Prostate gland (tissue), 2 donors: ENCODE measurements around the gene USP22. TPM values are rescaled to one million over a fixed set of nuclear protein-coding genes. Genes with fewer than 3 reads are reported as not detected.
A peak's percentile ranks its signal among the peaks of the same experiment; 100 is the strongest.

Experiments used
- DNase-seq: peaks from one replicate; pipeline ENCODE4 v3.0.0-alpha.2; 2019; ENCODE audit warnings: low spot score
- H3K27ac ChIP-seq, 2 donors: fragments of 200-600 bp; sonication (generic); 2 replicates each; pipeline ENCODE4 v1.5.1; 2017 to 2019
- H3K27me3 ChIP-seq: fragments of 200-600 bp; sonication (generic); replicated peaks from 2 replicates; pipeline ENCODE4 v1.5.1; 2019; ENCODE audit not compliant: insufficient read depth
- H3K36me3 ChIP-seq, 2 donors: fragments of 200-600 bp; sonication (generic); 1 replicate in 1 of 2; 2 replicates in 1 of 2; pipeline versions ENCODE4 v1.5.1 to v1.8.1; 2017 to 2019
- H3K4me1 ChIP-seq: fragments of 200-600 bp; sonication (generic); replicated peaks from 2 replicates; pipeline ENCODE4 v1.5.1; 2019
- H3K4me3 ChIP-seq, 2 donors: fragments of 200-600 bp; sonication (generic); 2 replicates each; pipeline ENCODE4 v1.5.1; 2017 to 2019
- H3K9me3 ChIP-seq: fragments of 200-600 bp; sonication (generic); 2 replicates; pipeline ENCODE4 v1.5.1; 2017
- POLR2A ChIP-seq: fragments of 450-650 bp; IDR thresholded peaks from one replicate; pipeline ENCODE4 v1.6.1; 2016; ENCODE audit warnings: antibody characterized with exemption, mild to moderate bottlenecking
- POLR2AphosphoS5 ChIP-seq: sonication (generic); formaldehyde crosslinking; IDR thresholded peaks from one replicate; pipeline ENCODE4 v1.6.1; 2017; ENCODE audit warnings: antibody characterized with exemption
- WGBS: methylation state at CpG from one replicate; pipeline ENCODE4 v1.1.5; 2018; 5-methylcytosine and 5-hydroxymethylcytosine counted together
- intact Hi-C: fragments of 100-400 bp; cut with DNase I; formaldehyde crosslinking; loops from one replicate; pipeline ENCODE4 v1.14.2; 2022
- total RNA-seq, 2 donors: library from RNA; depleted of rRNA; stranded (reverse); fragments of >200 nt; gene quantifications; one replicate each; pipeline ENCODE4 v1.1.0, GENCODE V29; 2016
- TF ChIP-seq, protein P1 (sequence below), 4 experiments: fragments of 200-600 bp in 2 of 4; fragments of 450-650 bp in 2 of 4; sonication (generic) in 2 of 4; IDR thresholded peaks; 1 replicate in 3 of 4; 2 replicates in 1 of 4; pipeline ENCODE4 v1.5.1; 2016 to 2019; ENCODE audit warnings: antibody characterized with exemption in 4 of 4, mild to moderate bottlenecking in 2 of 4, moderate library complexity in 2 of 4

USP22 gene
- total RNA-seq, 2 donors from 2014 or later = 133 to 242 TPM

DNA sequence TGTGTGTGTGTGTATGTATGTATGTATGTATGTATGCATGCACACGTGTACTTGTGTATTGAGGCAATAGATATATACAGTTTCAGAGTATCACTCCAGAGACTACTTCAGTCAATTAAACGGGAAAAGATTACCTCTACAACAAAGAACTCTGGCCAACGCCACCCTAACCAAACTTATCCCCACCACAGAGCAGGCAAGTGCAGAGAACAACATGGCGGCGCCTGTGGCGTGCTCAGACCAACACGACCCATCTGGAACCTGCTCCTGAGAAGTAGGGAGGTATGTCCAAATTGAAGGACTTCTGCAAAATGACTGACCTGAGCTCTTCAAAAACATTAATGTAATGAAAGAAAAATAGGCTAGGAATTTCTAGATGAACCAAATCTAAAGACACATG lies 12.4 kb downstream of the USP22 start:
- DNase-seq = no peak
- peaks cover 4% of the 10 kb centered on the region for H3K4me1 ChIP-seq
- TF ChIP-seq POLR2AphosphoS5 (no peak), POLR2A (no peak)
- TF ChIP-seq, protein P1, sequence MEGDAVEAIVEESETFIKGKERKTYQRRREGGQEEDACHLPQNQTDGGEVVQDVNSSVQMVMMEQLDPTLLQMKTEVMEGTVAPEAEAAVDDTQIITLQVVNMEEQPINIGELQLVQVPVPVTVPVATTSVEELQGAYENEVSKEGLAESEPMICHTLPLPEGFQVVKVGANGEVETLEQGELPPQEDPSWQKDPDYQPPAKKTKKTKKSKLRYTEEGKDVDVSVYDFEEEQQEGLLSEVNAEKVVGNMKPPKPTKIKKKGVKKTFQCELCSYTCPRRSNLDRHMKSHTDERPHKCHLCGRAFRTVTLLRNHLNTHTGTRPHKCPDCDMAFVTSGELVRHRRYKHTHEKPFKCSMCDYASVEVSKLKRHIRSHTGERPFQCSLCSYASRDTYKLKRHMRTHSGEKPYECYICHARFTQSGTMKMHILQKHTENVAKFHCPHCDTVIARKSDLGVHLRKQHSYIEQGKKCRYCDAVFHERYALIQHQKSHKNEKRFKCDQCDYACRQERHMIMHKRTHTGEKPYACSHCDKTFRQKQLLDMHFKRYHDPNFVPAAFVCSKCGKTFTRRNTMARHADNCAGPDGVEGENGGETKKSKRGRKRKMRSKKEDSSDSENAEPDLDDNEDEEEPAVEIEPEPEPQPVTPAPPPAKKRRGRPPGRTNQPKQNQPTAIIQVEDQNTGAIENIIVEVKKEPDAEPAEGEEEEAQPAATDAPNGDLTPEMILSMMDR (IDR thresholded peaks at IDR 0.05) = no peak
- H3K36me3 ChIP-seq = no peaks in the 10 kb centered on the region
- no peak overlapping the region for H3K4me3 ChIP-seq
- H3K9me3 ChIP-seq = no peaks in the 10 kb centered on the region
- intact Hi-C loops = no loop called here
- H3K27ac ChIP-seq = no peak overlapping the region
- 69% methylated on average over 7 of the region's 7 CpGs for WGBS
- H3K27me3 ChIP-seq = no peaks in the 10 kb centered on the region

DNA sequence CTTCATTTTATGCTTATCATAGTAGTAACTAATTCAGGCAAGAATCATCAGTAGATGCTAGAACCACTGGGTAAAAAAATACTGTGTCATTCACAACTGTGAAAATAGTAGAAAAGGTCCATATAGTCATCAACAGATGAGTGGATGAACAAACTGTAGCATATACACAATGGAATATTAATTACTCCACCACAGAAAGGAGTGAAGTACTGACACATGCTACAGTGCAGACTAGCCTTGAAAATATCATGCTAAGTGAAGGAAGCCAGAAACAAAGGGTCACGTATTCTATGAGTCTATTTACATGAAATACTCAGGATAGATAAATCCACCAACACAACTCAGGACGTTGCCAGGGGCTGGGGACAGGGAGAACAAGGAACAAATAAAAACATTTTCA lies 13.3 kb downstream of the USP22 start:
- 20% methylated on average over 2 of the region's 2 CpGs for WGBS
- no peak for DNase-seq
- H3K4me1 ChIP-seq = peaks cover 4% of the 10 kb centered on the region
- TF ChIP-seq POLR2A = no peak
- no peak for TF ChIP-seq POLR2AphosphoS5
- TF ChIP-seq, protein P1 (IDR thresholded peaks at IDR 0.05) = no peak
- no peaks in the 10 kb centered on the region for H3K9me3 ChIP-seq
- intact Hi-C loops = no loop called here
- no peaks in the 10 kb centered on the region for H3K27me3 ChIP-seq
- no peaks in the 10 kb centered on the region for H3K36me3 ChIP-seq
- no peak overlapping the region for H3K4me3 ChIP-seq
- H3K27ac ChIP-seq = no peak overlapping the region

DNA sequence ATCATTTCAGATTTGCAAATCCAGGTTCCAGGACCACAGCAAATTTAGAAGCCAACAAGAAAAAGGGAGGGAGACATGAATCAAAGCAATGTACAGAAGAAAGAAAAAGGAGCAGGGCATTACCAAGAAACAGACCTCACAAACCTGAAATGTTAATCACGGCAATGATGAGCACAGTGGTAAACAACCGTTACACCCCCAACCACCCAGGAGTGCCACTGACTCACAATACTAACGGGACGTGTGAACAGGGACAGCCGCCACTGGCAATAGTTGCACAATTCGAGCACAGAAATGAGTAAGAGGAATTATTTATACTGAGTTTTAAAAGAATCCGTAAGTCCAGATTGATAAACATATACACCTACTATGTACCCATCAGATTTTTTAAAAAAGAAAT lies 13.8 kb downstream of the USP22 start:
- 29% methylated on average over 7 of the region's 7 CpGs for WGBS
- Histone ChIP-seq H3K4me1 (peaks cover 3% of the 10 kb centered on the region), H3K4me3 (no peak overlapping the region), H3K9me3 (no peaks in the 10 kb centered on the region), H3K27me3 (no peaks in the 10 kb centered on the region), H3K36me3 (no peaks in the 10 kb centered on the region), H3K27ac (peak overlapping the region in 1 of 2 donors; percentile 9)
- intact Hi-C loops = no loop called here
- TF ChIP-seq, protein P1 (IDR thresholded peaks at IDR 0.05) = no peak
- TF ChIP-seq POLR2AphosphoS5 (no peak), POLR2A (no peak)
- DNase-seq = no peak

DNA sequence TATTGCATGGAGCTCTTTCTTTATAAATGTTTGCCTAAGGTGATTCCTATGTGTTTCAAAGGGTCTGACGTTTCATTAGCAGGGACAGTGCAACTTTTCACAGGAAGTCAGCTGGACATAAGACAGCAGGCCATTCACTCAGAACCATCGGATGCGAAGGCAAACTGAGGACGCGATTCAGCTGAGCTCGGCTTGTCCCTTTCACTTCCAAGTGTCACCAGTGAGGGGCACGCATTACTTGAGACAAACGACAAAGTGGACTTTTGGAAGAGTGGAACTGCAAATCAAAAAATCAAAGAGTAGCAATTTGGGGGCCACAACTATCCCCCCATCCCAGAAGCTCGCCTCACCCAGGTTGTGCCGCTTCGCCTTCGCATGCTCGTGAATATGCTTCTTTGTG lies 14.6 kb downstream of the USP22 start:
- no peaks in the 10 kb centered on the region for H3K27me3 ChIP-seq
- no peaks in the 10 kb centered on the region for H3K4me1 ChIP-seq
- peak overlapping the region in 1 of 2 donors; percentile 9 for H3K27ac ChIP-seq
- intact Hi-C loops = no loop called here
- H3K36me3 ChIP-seq = no peaks in the 10 kb centered on the region
- 62% methylated on average over 12 of the region's 13 CpGs for WGBS
- H3K9me3 ChIP-seq = no peaks in the 10 kb centered on the region
- H3K4me3 ChIP-seq = no peak overlapping the region
- no peak for DNase-seq
- no peak for TF ChIP-seq POLR2A
- TF ChIP-seq, protein P1 (IDR thresholded peaks at IDR 0.05) = no peak
- TF ChIP-seq POLR2AphosphoS5 = no peak

DNA sequence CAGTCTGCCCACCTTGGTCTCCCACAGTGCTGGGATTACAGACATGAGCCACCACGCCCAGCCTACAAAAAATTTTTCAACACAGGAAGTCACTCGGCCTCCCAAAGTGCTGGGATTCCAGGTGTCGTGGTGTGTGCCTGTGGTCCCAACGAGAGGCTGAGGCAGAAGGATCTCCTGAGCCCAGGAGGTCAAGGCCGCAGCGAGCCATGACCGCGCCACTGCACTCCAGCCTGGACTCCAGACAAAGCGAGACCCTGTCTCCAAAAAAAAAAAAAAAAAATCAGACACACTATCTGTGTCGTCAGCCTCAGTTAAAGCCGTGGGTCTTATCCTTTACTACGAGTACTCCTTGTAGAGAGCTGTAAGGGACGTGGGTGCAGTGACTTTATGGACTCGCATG lies 15.8 kb downstream of the USP22 start:
- no peak for DNase-seq
- Histone ChIP-seq H3K27ac (no peak overlapping the region), H3K27me3 (no peaks in the 10 kb centered on the region), H3K4me3 (no peak overlapping the region), H3K4me1 (no peaks in the 10 kb centered on the region), H3K36me3 (no peaks in the 10 kb centered on the region), H3K9me3 (no peaks in the 10 kb centered on the region)
- TF ChIP-seq POLR2AphosphoS5 (no peak), POLR2A (no peak)
- TF ChIP-seq, protein P1 (IDR thresholded peaks at IDR 0.05) = no peak
- intact Hi-C loops = no loop called here
- 79% methylated on average over 14 of the region's 14 CpGs for WGBS
